ENCODE results near the gene SLC25A12.
A peak's percentile ranks its signal among the peaks of the same experiment; 100 is the strongest.
"Not testable (repeated sequence)": the region's sequence is repeated elsewhere in the genome, so short reads cannot be mapped to it uniquely, and the experiment has no call there.

Gene SLC25A12

GRCh38 chr2:171893824-171894611, at the start of gene SLC25A12:
SLC25A12 (minus strand) TSS chr2:171894244; CDS start chr2:171894214, 30 bp downstream.
- DNase-seq = peak; percentile 79

GRCh38 chr2:171941316-171941699, 47.3 kb upstream of the SLC25A12 start:
- DNase-seq = no peak

- DNase-seq = no peak
Observed at GRCh38 chr2:171939743-171940071, 45.7 kb upstream of the SLC25A12 start.

- no peak for DNase-seq
Observed at GRCh38 chr2:171939058-171939742, 45.2 kb upstream of the SLC25A12 start.

- DNase-seq = no peak
Observed at GRCh38 chr2:171930385-171930784, 36.3 kb upstream of the SLC25A12 start.

GRCh38 chr2:171924170-171924942, 30.3 kb upstream of the SLC25A12 start:
- no peak for DNase-seq

GRCh38 chr2:171923206-171923605, 29.2 kb upstream of the SLC25A12 start:
- DNase-seq = no peak

- DNase-seq = peak; percentile 97
Observed at GRCh38 chr2:171922230-171923022, 28.4 kb upstream of the SLC25A12 start, which contains the start of gene HAT1. HAT1 (plus strand) TSS chr2:171922461; CDS start chr2:171922501, 40 bp downstream.

GRCh38 chr2:171921970-171922229, 27.9 kb upstream of the SLC25A12 start:
- DNase-seq = no peak

GRCh38 chr2:171919453-171919852, 25.4 kb upstream of the SLC25A12 start:
- DNase-seq = no peak

GRCh38 chr2:171913517-171913916, 19.5 kb upstream of the SLC25A12 start:
- no peak for DNase-seq

- no peak for DNase-seq
Observed at GRCh38 chr2:171910494-171910893, 16.4 kb upstream of the SLC25A12 start.

GRCh38 chr2:171909266-171909665, 15.2 kb upstream of the SLC25A12 start:
- DNase-seq = no peak

- no peak for DNase-seq
Observed at GRCh38 chr2:171908235-171908634, 14.2 kb upstream of the SLC25A12 start.

- DNase-seq = no peak
Observed at GRCh38 chr2:171902840-171903420, 8.9 kb upstream of the SLC25A12 start.

- DNase-seq = not testable (repeated sequence)
Observed at GRCh38 chr2:171899623-171900282, 5.7 kb upstream of the SLC25A12 start.

- DNase-seq = no peak
Observed at GRCh38 chr2:171895786-171896185, 1.7 kb upstream of the SLC25A12 start.

GRCh38 chr2:171894612-171894947, 536 bp upstream of the SLC25A12 start:
- DNase-seq = no peak

- DNase-seq = no peak
Observed at GRCh38 chr2:171893196-171893823, 734 bp downstream of the SLC25A12 start.

GRCh38 chr2:171889808-171890207, 4.2 kb downstream of the SLC25A12 start:
- DNase-seq = no peak

- DNase-seq = no peak
Observed at GRCh38 chr2:171889333-171889732, 4.7 kb downstream of the SLC25A12 start.
